GM18507 (cell line): ENCODE results near the gene TRIP6.
"Not testable (repeated sequence)": the region's sequence is repeated elsewhere in the genome, so short reads cannot be mapped to it uniquely, and the experiment has no call there.

ENCODE experiments used
- DNase-seq: peaks from one replicate; pipeline ENCODE4 v3.0.0; 2011; ENCODE audit warnings: low read depth; ENCODE audit not compliant: insufficient read length; ENCODE audit errors: extremely low spot score
- FAIRE-seq: peaks from 2 replicates; lab custom pipeline; 2011; peaks lifted over from hg19 to GRCh38; lab: Jason Lieb, UNC

TRIP6 gene

DNA sequence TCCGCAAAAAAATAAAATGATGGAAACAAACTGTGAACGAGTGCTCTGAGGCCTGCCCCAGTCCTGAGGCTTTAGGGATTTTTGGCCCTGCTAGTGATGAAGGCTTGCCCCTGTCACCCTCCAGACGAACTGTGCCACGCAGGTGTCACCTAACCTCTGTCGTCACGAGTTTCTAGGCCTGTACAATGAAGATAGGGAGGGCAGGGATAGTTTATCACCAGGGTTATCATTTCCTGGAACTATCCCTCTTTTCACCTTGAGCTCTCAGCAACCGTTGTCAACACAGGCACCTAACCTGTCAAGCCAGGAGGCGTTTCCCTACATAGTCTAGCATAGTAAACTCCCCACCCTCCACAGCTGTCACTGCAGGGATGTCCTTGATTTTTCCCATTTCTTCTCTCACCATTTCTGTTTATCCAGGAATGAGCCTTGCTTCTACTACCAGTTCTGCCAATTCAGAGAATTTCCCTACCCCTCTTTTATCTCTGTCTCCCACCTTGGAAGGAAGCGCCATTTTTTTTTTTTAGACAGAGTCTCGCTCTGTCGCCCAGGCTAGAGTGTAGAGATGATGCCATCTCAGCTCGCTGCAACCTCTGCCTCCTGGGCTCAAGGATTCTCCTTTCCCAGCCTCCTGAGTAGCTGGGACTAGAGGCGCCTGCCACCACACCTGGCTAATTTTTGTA is 30.7 kb downstream of the TRIP6 start:
- FAIRE-seq (no peak), DNase-seq (no peak)

GRCh38 chr7:100899432-100899831 is 32.2 kb downstream of the TRIP6 start:
- no peak for DNase-seq
- FAIRE-seq, result no peak

DNA sequence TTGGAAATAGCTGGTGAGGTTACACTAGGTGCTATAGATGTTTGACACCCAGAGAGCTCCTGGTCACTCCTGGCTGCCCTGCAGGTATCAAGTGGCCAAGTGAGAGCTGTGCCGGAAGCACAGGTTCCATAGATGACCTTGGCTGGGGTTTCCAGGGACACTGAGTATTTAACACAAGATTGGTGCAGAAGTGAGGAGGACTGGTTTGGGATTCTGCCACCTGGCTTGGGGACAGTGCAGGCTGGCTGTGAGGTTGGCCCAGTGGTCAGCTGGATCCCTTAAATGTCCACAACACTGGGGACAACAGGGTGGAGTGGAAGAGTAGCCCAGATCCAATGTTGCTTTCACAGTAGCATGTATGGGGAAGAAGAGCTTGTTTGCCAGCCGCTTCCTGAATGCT is 33.8 kb downstream of the TRIP6 start:
- FAIRE-seq (no peak), DNase-seq (no peak)

GRCh38 chr7:100901921-100902332 is 34.7 kb downstream of the TRIP6 start:
- FAIRE-seq (no peak), DNase-seq (no peak)

GRCh38 chr7:100902638-100903037 is 35.5 kb downstream of the TRIP6 start:
- FAIRE-seq, result no peak

DNA sequence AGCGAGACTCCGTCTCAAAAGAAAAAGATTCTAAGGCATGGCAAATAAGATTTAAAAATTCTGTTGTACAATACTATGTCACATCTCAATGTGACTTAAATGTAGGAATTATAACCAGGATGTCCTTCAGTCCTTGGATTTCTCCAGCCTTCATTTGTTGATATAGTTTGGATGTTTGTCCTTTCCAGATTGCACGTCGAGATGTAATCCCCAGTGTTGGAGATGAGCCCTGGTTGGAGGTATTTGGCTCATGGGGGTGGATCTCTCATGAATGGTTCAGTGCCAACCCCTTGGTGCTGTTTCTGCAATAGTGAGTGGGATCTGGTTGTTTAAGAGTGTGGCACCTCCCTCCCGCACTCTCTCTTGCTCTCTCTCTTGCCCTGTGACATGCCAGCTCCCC is 41.3 kb downstream of the TRIP6 start:
- FAIRE-seq, result no peak

More at GRCh38 chr7:100902638-100903037, 35.5 kb downstream of the TRIP6 start:
- DNase-seq, result no peak

DNA sequence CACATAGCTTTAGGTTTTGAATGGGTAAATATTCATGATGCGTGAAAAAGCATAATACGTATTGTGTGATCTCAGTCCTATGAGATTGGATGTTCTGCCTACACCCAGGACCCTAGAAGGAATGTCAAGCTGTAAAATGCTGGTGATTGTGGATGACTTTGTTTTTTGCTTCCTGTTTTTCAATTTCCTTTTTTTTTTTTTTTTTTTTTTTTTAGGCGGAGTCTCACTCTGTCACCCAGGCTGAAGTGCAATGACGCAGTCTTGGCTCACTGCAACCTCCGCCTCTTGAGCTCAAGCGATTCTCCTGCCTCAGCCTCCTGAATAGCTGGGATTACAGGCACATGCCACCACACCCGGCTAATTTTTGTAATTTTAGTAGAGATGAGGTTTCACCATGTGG is 43.3 kb downstream of the TRIP6 start:
- FAIRE-seq, DNase-seq: not testable (repeated sequence)

More for the DNA sequence above, 41.3 kb downstream of the TRIP6 start:
- DNase-seq, result no peak

DNA sequence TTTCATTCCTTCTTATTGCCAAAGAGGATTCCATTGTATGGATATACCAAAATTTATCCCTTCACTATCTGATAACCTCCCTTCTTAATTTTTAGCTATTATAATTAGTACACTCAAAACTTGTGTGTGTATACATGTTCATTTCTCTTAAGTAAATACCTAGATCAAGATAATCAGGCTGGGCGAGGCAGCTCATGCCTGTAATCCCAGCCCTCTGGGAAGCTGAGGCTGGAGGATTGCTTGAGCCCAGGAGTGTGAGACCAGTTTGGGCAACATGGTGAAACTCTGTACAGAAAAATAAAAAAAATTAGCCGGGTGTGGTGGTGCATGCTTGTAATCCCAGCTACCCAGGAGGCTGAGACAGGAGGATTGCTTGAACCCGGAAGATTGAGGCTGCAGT is 44.3 kb downstream of the TRIP6 start:
- no peak for FAIRE-seq
- no peak for DNase-seq

GRCh38 chr7:100914208-100914878 is 47.2 kb downstream of the TRIP6 start:
- DNase-seq (no peak), FAIRE-seq (no peak)

GRCh38 chr7:100914879-100915447 is 47.8 kb downstream of the TRIP6 start:
- DNase-seq (no peak), FAIRE-seq (no peak)

GRCh38 chr7:100919335-100919734 is 52.1 kb downstream of the TRIP6 start:
- FAIRE-seq, DNase-seq: not testable (repeated sequence)

- FAIRE-seq, DNase-seq: not testable (repeated sequence)
Measured at GRCh38 chr7:100919779-100920437, 52.7 kb downstream of the TRIP6 start.

DNA sequence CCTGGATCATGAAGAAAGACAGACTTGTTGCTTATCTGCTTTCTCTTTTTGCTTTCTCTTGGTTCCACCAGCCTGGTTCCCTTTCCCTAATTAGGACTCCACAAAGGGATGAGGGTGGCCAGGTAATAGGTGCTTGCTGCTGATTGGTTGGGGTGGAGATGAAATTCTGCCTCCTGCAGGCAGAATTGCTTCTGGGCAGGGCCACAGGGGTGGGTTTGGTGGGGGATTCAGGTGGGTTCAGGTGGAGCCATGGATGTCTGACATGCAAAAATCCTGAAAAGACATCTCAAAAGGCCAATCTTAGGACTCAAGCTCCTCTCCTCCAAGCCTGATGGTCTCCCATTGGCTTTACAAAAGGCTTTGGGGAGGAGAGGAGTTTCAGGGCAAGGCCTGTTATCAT is 53.9 kb downstream of the TRIP6 start:
- no peak for FAIRE-seq
- DNase-seq, result no peak
